ENCODE measurements around the gene SLC12A3.

GRCh38 chr16:56956756-56957155 is 91.7 kb downstream of the SLC12A3 start:
- TF ChIP-seq POLR2AphosphoS5 (IDR thresholded peaks at IDR 0.05) (no peak), EP300 (IDR thresholded peaks at IDR 0.05) (no peak), POLR2A (IDR thresholded peaks at IDR 0.05) (no peak)
- TF ChIP-seq, protein P1, sequence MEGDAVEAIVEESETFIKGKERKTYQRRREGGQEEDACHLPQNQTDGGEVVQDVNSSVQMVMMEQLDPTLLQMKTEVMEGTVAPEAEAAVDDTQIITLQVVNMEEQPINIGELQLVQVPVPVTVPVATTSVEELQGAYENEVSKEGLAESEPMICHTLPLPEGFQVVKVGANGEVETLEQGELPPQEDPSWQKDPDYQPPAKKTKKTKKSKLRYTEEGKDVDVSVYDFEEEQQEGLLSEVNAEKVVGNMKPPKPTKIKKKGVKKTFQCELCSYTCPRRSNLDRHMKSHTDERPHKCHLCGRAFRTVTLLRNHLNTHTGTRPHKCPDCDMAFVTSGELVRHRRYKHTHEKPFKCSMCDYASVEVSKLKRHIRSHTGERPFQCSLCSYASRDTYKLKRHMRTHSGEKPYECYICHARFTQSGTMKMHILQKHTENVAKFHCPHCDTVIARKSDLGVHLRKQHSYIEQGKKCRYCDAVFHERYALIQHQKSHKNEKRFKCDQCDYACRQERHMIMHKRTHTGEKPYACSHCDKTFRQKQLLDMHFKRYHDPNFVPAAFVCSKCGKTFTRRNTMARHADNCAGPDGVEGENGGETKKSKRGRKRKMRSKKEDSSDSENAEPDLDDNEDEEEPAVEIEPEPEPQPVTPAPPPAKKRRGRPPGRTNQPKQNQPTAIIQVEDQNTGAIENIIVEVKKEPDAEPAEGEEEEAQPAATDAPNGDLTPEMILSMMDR (IDR thresholded peaks at IDR 0.05): no peak

All from gastroesophageal sphincter (tissue), 3 donors.